H9 (cell line): ENCODE measurements around the gene TBC1D13. TPM values are rescaled to one million over a fixed set of nuclear protein-coding genes. Genes with fewer than 3 reads are reported as not detected.
A peak's percentile ranks its signal among the peaks of the same experiment; 100 is the strongest.

ENCODE experiments used
- DNase-seq: peaks from one replicate; pipeline ENCODE4 v3.0.0-alpha.2; 2017
- H2AFZ ChIP-seq: one replicate; pipeline ENCODE4 v1.6.1; 2013; ENCODE audit warnings: mild to moderate bottlenecking, low read length, control low read depth, moderate library complexity
- H2AK5ac ChIP-seq: 2 replicates; pipeline ENCODE4 v1.6.1; 2013; ENCODE audit warnings: low read length, control low read depth, mixed read lengths; ENCODE audit not compliant: insufficient read length
- H2BK120ac ChIP-seq: one replicate; pipeline ENCODE4 v1.6.1; 2013; ENCODE audit warnings: low read depth, mild to moderate bottlenecking, low read length, control low read depth, inconsistent platforms; ENCODE audit not compliant: poor library complexity, severe bottlenecking
- H2BK12ac ChIP-seq: 2 replicates; pipeline ENCODE4 v1.6.1; 2013; ENCODE audit warnings: low read length, control low read depth, mixed read lengths, low read depth; ENCODE audit not compliant: insufficient read length
- H2BK15ac ChIP-seq: 2 replicates; pipeline ENCODE4 v1.6.1; 2013; ENCODE audit warnings: low read depth, low read length, control low read depth
- H2BK20ac ChIP-seq: one replicate; pipeline ENCODE4 v1.6.1; 2013; ENCODE audit warnings: low read depth, mild to moderate bottlenecking, low read length, control low read depth, inconsistent platforms; ENCODE audit not compliant: poor library complexity, severe bottlenecking
- H2BK5ac ChIP-seq: 2 replicates; pipeline ENCODE4 v1.6.1; 2013; ENCODE audit warnings: low read length, control low read depth, mixed read lengths; ENCODE audit not compliant: insufficient read length
- H3K14ac ChIP-seq: 2 replicates; pipeline ENCODE4 v1.6.1; 2013; ENCODE audit warnings: low read length, control low read depth; ENCODE audit not compliant: insufficient read depth
- H3K18ac ChIP-seq: 2 replicates; pipeline ENCODE4 v1.6.1; 2013; ENCODE audit warnings: low read depth, mild to moderate bottlenecking, mixed read lengths, low read length, control low read depth; ENCODE audit not compliant: insufficient read length
- H3K23ac ChIP-seq: 2 replicates; pipeline ENCODE4 v1.6.1; 2013; ENCODE audit warnings: low read length, control low read depth, mixed read lengths, low read depth; ENCODE audit not compliant: insufficient read length
- H3K23me2 ChIP-seq: 2 replicates; pipeline ENCODE4 v1.6.1; 2013; ENCODE audit warnings: low read depth, mild to moderate bottlenecking, mixed read lengths, low read length, control low read depth; ENCODE audit not compliant: insufficient read length, poor library complexity, severe bottlenecking
- H3K27ac ChIP-seq: 2 replicates; pipeline ENCODE4 v1.5.1; 2013; ENCODE audit warnings: low read length, control low read depth, mixed read lengths, low read depth; ENCODE audit not compliant: insufficient read length
- H3K27me3 ChIP-seq: 2 replicates; pipeline ENCODE4 v1.6.1; 2013; ENCODE audit warnings: low read length, control low read depth, inconsistent platforms; ENCODE audit not compliant: insufficient read depth
- H3K4ac ChIP-seq: 2 replicates; pipeline ENCODE4 v1.6.1; 2013; ENCODE audit warnings: low read depth, mild to moderate bottlenecking, control low read depth, inconsistent platforms, low read length, moderate library complexity
- H3K4me1 ChIP-seq: 2 replicates; pipeline ENCODE4 v1.6.1; 2013; ENCODE audit warnings: low read length, control low read depth, inconsistent platforms; ENCODE audit not compliant: insufficient read depth
- H3K4me2 ChIP-seq: 2 replicates; pipeline ENCODE4 v1.6.1; 2013; ENCODE audit warnings: low read length, control low read depth, mixed read lengths; ENCODE audit not compliant: insufficient read length, insufficient read depth
- H3K56ac ChIP-seq: 2 replicates; pipeline ENCODE4 v1.6.1; 2013; ENCODE audit warnings: low read depth, mild to moderate bottlenecking, mixed read lengths, low read length, control low read depth; ENCODE audit not compliant: insufficient read length
- H3K79me1 ChIP-seq: 2 replicates; pipeline ENCODE4 v1.6.1; 2013; ENCODE audit warnings: low read depth, mild to moderate bottlenecking, moderate library complexity, low read length, control low read depth, inconsistent platforms; ENCODE audit not compliant: insufficient read depth, poor library complexity, severe bottlenecking
- H3K79me2 ChIP-seq: 2 replicates; pipeline ENCODE4 v1.6.1; 2013; ENCODE audit warnings: low read length, control low read depth, inconsistent platforms; ENCODE audit not compliant: insufficient read depth
- H3K9ac ChIP-seq: 2 replicates; pipeline ENCODE4 v1.6.1; 2013; ENCODE audit warnings: low read length, control low read depth, mixed read lengths; ENCODE audit not compliant: insufficient read length; ENCODE audit errors: extremely low read depth
- H3K9me3 ChIP-seq: one replicate; pipeline ENCODE4 v1.6.1; 2013; ENCODE audit warnings: low read depth, low read length, inconsistent platforms; ENCODE audit not compliant: control insufficient read depth
- H3T11ph ChIP-seq: one replicate; pipeline ENCODE4 v1.6.1; 2013; ENCODE audit warnings: mild to moderate bottlenecking, low read length, control low read depth, inconsistent platforms
- H4K20me1 ChIP-seq: one replicate; pipeline ENCODE4 v1.6.1; 2013; ENCODE audit not compliant: control insufficient read depth, insufficient read length, insufficient read depth
- H4K5ac ChIP-seq: 2 replicates; pipeline ENCODE4 v1.6.1; 2013; ENCODE audit warnings: low read depth, mild to moderate bottlenecking, mixed read lengths, low read length, control low read depth; ENCODE audit not compliant: insufficient read length
- H4K8ac ChIP-seq: replicated peaks from 2 replicates; pipeline ENCODE4 v1.6.1; 2013; ENCODE audit warnings: low read length, control low read depth, mixed read lengths, low read depth; ENCODE audit not compliant: insufficient read length
- H4K91ac ChIP-seq: 2 replicates; pipeline ENCODE4 v1.6.1; 2013; ENCODE audit warnings: low read depth, mild to moderate bottlenecking, moderate library complexity, mixed read lengths, low read length, control low read depth; ENCODE audit not compliant: insufficient read length
- H3K27ac Mint-ChIP-seq, 3 experiments: 2 replicates in 2 of 3; 3 replicates in 1 of 3; pipeline ENCODE4 v1.8.0; 2020 to 2021; ENCODE audit warnings: mixed read lengths in 3 of 3, mild to moderate bottlenecking in 1 of 3, moderate library complexity in 1 of 3
- H3K27me3 Mint-ChIP-seq: 2 replicates; pipeline ENCODE4 v1.8.0; 2021; ENCODE audit warnings: low read depth, mild to moderate bottlenecking, moderate library complexity, mixed read lengths
- H3K36me3 Mint-ChIP-seq, 3 experiments: 2 replicates in 2 of 3; 3 replicates in 1 of 3; pipeline ENCODE4 v1.8.0; 2020 to 2021; ENCODE audit warnings: low read depth in 3 of 3, mixed read lengths in 3 of 3; ENCODE audit not compliant: insufficient read depth in 1 of 3
- H3K4me1 Mint-ChIP-seq, 2 experiments: 2 replicates each; pipeline ENCODE4 v1.8.0; 2020; ENCODE audit warnings: mixed read lengths in 2 of 2
- H3K4me3 Mint-ChIP-seq, 2 experiments: 2 replicates in 1 of 2; 3 replicates in 1 of 2; pipeline ENCODE4 v1.8.0; 2020 to 2021; ENCODE audit warnings: mild to moderate bottlenecking in 2 of 2, mixed read lengths in 2 of 2, moderate library complexity in 1 of 2
- H3K9me3 Mint-ChIP-seq, 2 experiments: 2 replicates in 1 of 2; 3 replicates in 1 of 2; pipeline ENCODE4 v1.8.0; 2020; ENCODE audit warnings: mild to moderate bottlenecking in 2 of 2, mixed read lengths in 2 of 2, moderate library complexity in 1 of 2
- WGBS: extraction: QIAGEN DNeasy Blood & Tissue Kit; methylation state at CpG from one replicate; pipeline ENCODE4 v1.1.7; 2013; ENCODE audit warnings: missing lambda C conversion rate, low lambda C conversion rate, mixed read lengths; ENCODE audit not compliant: insufficient read length; ENCODE audit errors: extremely low coverage; 5-methylcytosine and 5-hydroxymethylcytosine counted together
- total RNA-seq: library from RNA; stranded (reverse); gene quantifications from 2 replicates; pipeline ENCODE4 v1.2.1, GENCODE V29; 2021
- TF ChIP-seq, protein P1 (sequence below): fragments of 200-600 bp; sonication (generic); conservative IDR thresholded peaks from 3 replicates; pipeline ENCODE4 v1.8.0; 2021; ENCODE audit warnings: antibody characterized with exemption, mild to moderate bottlenecking

The TBC1D13 gene
- total RNA-seq, 1 experiment from 2014 or later, result 27.3 TPM

DNA sequence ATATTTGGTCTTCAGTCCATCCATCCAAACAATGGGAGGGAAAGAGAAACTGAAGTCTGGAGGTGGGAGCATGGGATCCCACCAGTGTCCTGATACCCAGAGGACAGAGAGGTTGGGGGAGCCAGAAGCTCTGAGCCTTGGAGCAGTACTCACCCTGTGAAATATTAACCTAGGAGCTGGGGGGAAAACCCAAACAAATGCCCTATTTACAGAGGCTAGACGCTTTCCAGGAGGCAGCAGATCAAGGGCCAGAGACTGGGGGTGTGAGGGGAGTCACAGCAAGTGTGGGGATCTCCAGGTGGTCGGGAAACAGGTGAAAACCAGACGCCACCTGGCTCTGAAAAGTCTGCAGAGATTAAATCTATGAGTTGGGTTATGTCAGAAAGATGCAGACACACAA is 21.6 kb upstream of the TBC1D13 start:
- Histone ChIP-seq H3K4me1 (no peaks in the 10 kb centered on the region; the same call in 1 of the 2 replicates), H3K23ac (no peak overlapping the region), H3K79me2 (no peaks in the 10 kb centered on the region; the same call in 1 of the 2 replicates), H2BK120ac (no peak overlapping the region), H3K4me2 (no peak overlapping the region), H2BK5ac (no peak overlapping the region), H3K79me1 (no peaks in the 10 kb centered on the region), H2BK20ac (no peak overlapping the region), H4K91ac (no peak overlapping the region), H3K14ac (no peak overlapping the region), H2BK15ac (no peak overlapping the region), H4K20me1 (no peaks in the 10 kb centered on the region), H2AK5ac (no peak overlapping the region), H3K9me3 (no peaks in the 10 kb centered on the region), H3K23me2 (no peaks in the 10 kb centered on the region), H2BK12ac (no peak overlapping the region), H3K27me3 (no peaks in the 10 kb centered on the region), H4K5ac (no peak overlapping the region), H3K4ac (no peak overlapping the region), H3K9ac (no peak overlapping the region), H3T11ph (no peak overlapping the region), H4K8ac (no peak overlapping the region), H3K27ac (no peak overlapping the region), H2AFZ (no peak overlapping the region), H3K18ac (no peak overlapping the region), H3K56ac (no peak overlapping the region)
- Mint-ChIP-seq H3K4me1 (peaks cover 17 to 18% of the 10 kb centered on the region in 2 experiments), H3K27ac (peak overlapping the region in 2 of 3 experiments; percentile 46 to 53; a peak in 3 of 7 replicates), H3K9me3 (no peaks in the 10 kb centered on the region), H3K36me3 (peaks cover 0 to 6% (median 0%) of the 10 kb centered on the region in 3 experiments; a peak in 2 of 7 replicates), H3K27me3 (no peaks in the 10 kb centered on the region), H3K4me3 (no peak overlapping the region)
- TF ChIP-seq, protein P1, sequence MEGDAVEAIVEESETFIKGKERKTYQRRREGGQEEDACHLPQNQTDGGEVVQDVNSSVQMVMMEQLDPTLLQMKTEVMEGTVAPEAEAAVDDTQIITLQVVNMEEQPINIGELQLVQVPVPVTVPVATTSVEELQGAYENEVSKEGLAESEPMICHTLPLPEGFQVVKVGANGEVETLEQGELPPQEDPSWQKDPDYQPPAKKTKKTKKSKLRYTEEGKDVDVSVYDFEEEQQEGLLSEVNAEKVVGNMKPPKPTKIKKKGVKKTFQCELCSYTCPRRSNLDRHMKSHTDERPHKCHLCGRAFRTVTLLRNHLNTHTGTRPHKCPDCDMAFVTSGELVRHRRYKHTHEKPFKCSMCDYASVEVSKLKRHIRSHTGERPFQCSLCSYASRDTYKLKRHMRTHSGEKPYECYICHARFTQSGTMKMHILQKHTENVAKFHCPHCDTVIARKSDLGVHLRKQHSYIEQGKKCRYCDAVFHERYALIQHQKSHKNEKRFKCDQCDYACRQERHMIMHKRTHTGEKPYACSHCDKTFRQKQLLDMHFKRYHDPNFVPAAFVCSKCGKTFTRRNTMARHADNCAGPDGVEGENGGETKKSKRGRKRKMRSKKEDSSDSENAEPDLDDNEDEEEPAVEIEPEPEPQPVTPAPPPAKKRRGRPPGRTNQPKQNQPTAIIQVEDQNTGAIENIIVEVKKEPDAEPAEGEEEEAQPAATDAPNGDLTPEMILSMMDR, result no peak
- WGBS, result no CpG with 5 or more reads among the region's 3 CpGs
- no peak for DNase-seq
